ENCODE data around the gene SLC25A34. TPM values are rescaled to one million over a fixed set of nuclear protein-coding genes. Genes with fewer than 3 reads are reported as not detected.

Gene SLC25A34
- polyA plus RNA-seq, 1 of the 3 experiments (the other 2 are of a cell fraction), result 1.4 TPM

- H3K9me3 ChIP-seq, result no peaks in the 10 kb centered on the region
- no peak for DNase-seq
- no peaks in the 10 kb centered on the region for H3K79me2 ChIP-seq (ENCODE audit: insufficient read depth)
- H3K4me2 ChIP-seq, result no peak overlapping the region
- no peaks in the 10 kb centered on the region for H3K27me3 ChIP-seq (ENCODE audit: insufficient read depth)
- no peaks in the 10 kb centered on the region for H3F3A ChIP-seq (replicated peaks; ENCODE audit: insufficient read depth)
- TF ChIP-seq YY1 (IDR thresholded peaks at IDR 0.05; ENCODE audit: low read depth), result no peak
- no peak for TF ChIP-seq RXRA (IDR thresholded peaks at IDR 0.05; ENCODE audit: borderline replicate concordance, low read depth)
- TF ChIP-seq GABPA (IDR thresholded peaks at IDR 0.05; ENCODE audit: low read depth), result no peak
- no peak for TF ChIP-seq MXI1 (IDR thresholded peaks at IDR 0.05; ENCODE audit: low read depth, low read length)
- H3K9me2 ChIP-seq, result no peaks in the 10 kb centered on the region
- peaks cover 0 to 7% of the 10 kb centered on the region in 2 experiments; a peak in 1 of 4 replicates for H3K4me1 ChIP-seq (ENCODE audit: control insufficient read depth in 1 of 2, insufficient read depth in 2 of 2, low read depth in 1 of 2, low read length in 1 of 2)
- H3K4me3 ChIP-seq (ENCODE audit: low read depth in 2 of 2, low read length in 1 of 2), result no peak overlapping the region
- no peak overlapping the region for H2AFZ ChIP-seq (ENCODE audit: low read depth)
- WGBS (ENCODE audit: low lambda C conversion rate), result 100% methylated on average over 6 of the region's 16 CpGs
- ChIA-PET POLR2A (no interaction called here), CTCF (no interaction called here)
- H3K9ac ChIP-seq, result no peak overlapping the region
- no peaks in the 10 kb centered on the region for H4K20me1 ChIP-seq (ENCODE audit: insufficient read depth)
- peaks cover 0 to 82% of the 10 kb centered on the region in 2 experiments for H3K36me3 ChIP-seq (replicated peaks in 1 of 2; ENCODE audit: control insufficient read depth in 1 of 2, insufficient read depth in 2 of 2, low read length in 1 of 2)
- H3K27ac ChIP-seq (ENCODE audit: low read depth in 2 of 2, low read length in 1 of 2), result no peak overlapping the region
These were observed 5.6 kb upstream of the SLC25A34 start for GRCh38 chr1:15730423-15730822.

- H3K27me3 ChIP-seq (ENCODE audit: insufficient read depth), result no peaks in the 10 kb centered on the region
- no peak overlapping the region for H3K27ac ChIP-seq (ENCODE audit: low read depth in 2 of 2, low read length in 1 of 2)
- H3K4me1 ChIP-seq (ENCODE audit: control insufficient read depth in 1 of 2, insufficient read depth in 2 of 2, low read depth in 1 of 2, low read length in 1 of 2), result peaks cover 0 to 12% of the 10 kb centered on the region in 2 experiments; a peak in 1 of 4 replicates
- no peaks in the 10 kb centered on the region for H3K9me2 ChIP-seq
- H3K79me2 ChIP-seq (ENCODE audit: insufficient read depth), result no peaks in the 10 kb centered on the region
- H3F3A ChIP-seq (replicated peaks; ENCODE audit: insufficient read depth), result no peaks in the 10 kb centered on the region
- no peak for DNase-seq
- ChIA-PET POLR2A (no interaction called here), CTCF (interaction anchor here (1.3 kb wide), 1 partner anchor 46 kb away, joined by 3 read pairs; no protein-coding TSS in a partner anchor)
- H3K9ac ChIP-seq, result no peak overlapping the region
- 93% methylated on average over 14 of the region's 16 CpGs for WGBS (ENCODE audit: low lambda C conversion rate)
- H4K20me1 ChIP-seq (ENCODE audit: insufficient read depth), result no peaks in the 10 kb centered on the region
- H3K36me3 ChIP-seq (replicated peaks in 1 of 2; ENCODE audit: control insufficient read depth in 1 of 2, insufficient read depth in 2 of 2, low read length in 1 of 2), result peaks cover 0 to 77% of the 10 kb centered on the region in 2 experiments
- H2AFZ ChIP-seq (ENCODE audit: low read depth), result no peak overlapping the region
- TF ChIP-seq ZBTB33 (IDR thresholded peaks at IDR 0.05; ENCODE audit: borderline replicate concordance, low read depth) (no peak), FOXM1 (IDR thresholded peaks at IDR 0.05; ENCODE audit: low read depth) (no peak), EP300 (IDR thresholded peaks at IDR 0.05; ENCODE audit: borderline replicate concordance in 1 of 2, low read depth in 1 of 2, low read length in 1 of 2) (no peak), ELF1 (IDR thresholded peaks at IDR 0.05) (no peak), SMC3 (IDR thresholded peaks at IDR 0.05; ENCODE audit: low read depth, low read length) (no peak), NFIC (IDR thresholded peaks at IDR 0.05; ENCODE audit: borderline replicate concordance) (no peak), RFX5 (IDR thresholded peaks at IDR 0.05; ENCODE audit: low read length) (no peak), CHD2 (IDR thresholded peaks at IDR 0.05; ENCODE audit: low read length, partially characterized antibody) (no peak), MXI1 (IDR thresholded peaks at IDR 0.05; ENCODE audit: low read depth, low read length) (no peak), YY1 (IDR thresholded peaks at IDR 0.05; ENCODE audit: low read depth) (no peak), EZH2phosphoT487 (IDR thresholded peaks at IDR 0.05; ENCODE audit: borderline replicate concordance, low read depth) (no peak), IRF3 (IDR thresholded peaks at IDR 0.05; ENCODE audit: low read depth, low read length) (no peak), MEF2A (IDR thresholded peaks at IDR 0.05; ENCODE audit: borderline replicate concordance, low read depth) (no peak)
- H3K4me2 ChIP-seq, result no peak overlapping the region
- no peak overlapping the region for H3K4me3 ChIP-seq (ENCODE audit: low read depth in 2 of 2, low read length in 1 of 2)
- no peaks in the 10 kb centered on the region for H3K9me3 ChIP-seq
These were observed 5.1 kb upstream of the SLC25A34 start for GRCh38 chr1:15730936-15731335.

All from SK-N-SH (cell line).